HEK293 (cell line): Measurements from ENCODE around the gene ZNF664.

Experiments used
- GLIS2 ChIP-seq: fragments of 450-650 bp; formaldehyde crosslinking; IDR thresholded peaks from 2 replicates; pipeline ENCODE4 v1.5.1; 2016; ENCODE audit warnings: missing biosample characterization, missing genetic modification characterization
- IKZF3 ChIP-seq: fragments of 450-650 bp; IDR thresholded peaks from 2 replicates; pipeline ENCODE4 v1.5.0; 2018; ENCODE audit warnings: missing biosample characterization, mild to moderate bottlenecking, missing genetic modification characterization, moderate library complexity
- KLF1 ChIP-seq: fragments of 450-650 bp; formaldehyde crosslinking; IDR thresholded peaks from 2 replicates; pipeline ENCODE4 v1.5.1; 2016; ENCODE audit warnings: missing biosample characterization, missing genetic modification characterization
- PRDM6 ChIP-seq: fragments of 450-650 bp; formaldehyde crosslinking; IDR thresholded peaks from 2 replicates; pipeline ENCODE4 v1.5.1; 2017; ENCODE audit warnings: missing biosample characterization, missing genetic modification characterization
- YY1 ChIP-seq: fragments of 450-650 bp; formaldehyde crosslinking; IDR thresholded peaks from 2 replicates; pipeline ENCODE4 v1.5.1; 2018; ENCODE audit warnings: missing biosample characterization, missing genetic modification characterization
- ZEB2 ChIP-seq: fragments of 450-650 bp; formaldehyde crosslinking; IDR thresholded peaks from 2 replicates; pipeline ENCODE4 v1.5.1; 2016; ENCODE audit warnings: missing biosample characterization, missing genetic modification characterization
- ZFHX2 ChIP-seq: fragments of 450-650 bp; formaldehyde crosslinking; conservative IDR thresholded peaks from 2 replicates; pipeline ENCODE4 v1.5.1; 2016; ENCODE audit warnings: missing biosample characterization, missing genetic modification characterization
- ZNF169 ChIP-seq: fragments of 450-650 bp; formaldehyde crosslinking; IDR thresholded peaks from 2 replicates; pipeline ENCODE4 v1.5.1; 2016; ENCODE audit warnings: missing biosample characterization, missing genetic modification characterization
- ZNF202 ChIP-seq: fragments of 450-650 bp; formaldehyde crosslinking; IDR thresholded peaks from 2 replicates; pipeline ENCODE4 v1.5.1; 2016; ENCODE audit warnings: missing biosample characterization, missing genetic modification characterization, borderline replicate concordance
- ZNF214 ChIP-seq: fragments of 450-650 bp; formaldehyde crosslinking; IDR thresholded peaks from 2 replicates; pipeline ENCODE4 v1.5.1; 2017; ENCODE audit warnings: missing biosample characterization, mild to moderate bottlenecking, missing genetic modification characterization, borderline replicate concordance
- ZNF24 ChIP-seq: fragments of 450-650 bp; formaldehyde crosslinking; IDR thresholded peaks from 2 replicates; pipeline ENCODE4 v1.5.1; 2016; ENCODE audit warnings: missing biosample characterization, missing genetic modification characterization
- ZNF280C ChIP-seq: fragments of 450-650 bp; formaldehyde crosslinking; IDR thresholded peaks from 2 replicates; pipeline ENCODE4 v1.5.1; 2016; ENCODE audit warnings: missing biosample characterization, missing genetic modification characterization
- ZNF280D ChIP-seq: fragments of 450-650 bp; formaldehyde crosslinking; IDR thresholded peaks from 2 replicates; pipeline ENCODE4 v1.5.1; 2016; ENCODE audit warnings: missing biosample characterization, missing genetic modification characterization
- ZNF37A ChIP-seq: fragments of 450-650 bp; IDR thresholded peaks from 2 replicates; pipeline ENCODE4 v1.5.1; 2018; ENCODE audit warnings: missing biosample characterization, missing genetic modification characterization
- ZNF404 ChIP-seq: fragments of 450-650 bp; formaldehyde crosslinking; IDR thresholded peaks from 2 replicates; pipeline ENCODE4 v1.5.1; 2017; ENCODE audit warnings: missing biosample characterization, missing genetic modification characterization
- ZNF513 ChIP-seq: fragments of 450-650 bp; IDR thresholded peaks from 2 replicates; pipeline ENCODE4 v1.5.1; 2018; ENCODE audit warnings: missing biosample characterization, missing genetic modification characterization
- ZNF518A ChIP-seq: fragments of 450-650 bp; formaldehyde crosslinking; conservative IDR thresholded peaks from 2 replicates; pipeline ENCODE4 v1.5.1; 2016; ENCODE audit warnings: low read depth, missing biosample characterization, missing genetic modification characterization
- ZNF548 ChIP-seq: fragments of 450-650 bp; formaldehyde crosslinking; IDR thresholded peaks from 2 replicates; pipeline ENCODE4 v1.5.1; 2016; ENCODE audit warnings: missing biosample characterization, missing genetic modification characterization
- ZNF558 ChIP-seq: fragments of 450-650 bp; formaldehyde crosslinking; IDR thresholded peaks from 2 replicates; pipeline ENCODE4 v1.5.1; 2016; ENCODE audit warnings: missing biosample characterization, missing genetic modification characterization
- ZNF600 ChIP-seq: fragments of 450-650 bp; formaldehyde crosslinking; IDR thresholded peaks from 2 replicates; pipeline ENCODE4 v1.5.1; 2016; ENCODE audit warnings: missing biosample characterization, missing genetic modification characterization
- ZNF654 ChIP-seq: fragments of 450-650 bp; formaldehyde crosslinking; IDR thresholded peaks from 2 replicates; pipeline ENCODE4 v1.5.1; 2016; ENCODE audit warnings: low read depth, missing biosample characterization, missing genetic modification characterization
- ZNF660 ChIP-seq: fragments of 450-650 bp; IDR thresholded peaks from 2 replicates; pipeline ENCODE4 v1.5.1; 2018; ENCODE audit warnings: missing biosample characterization, mild to moderate bottlenecking, missing genetic modification characterization
- ZNF701 ChIP-seq: fragments of 450-650 bp; formaldehyde crosslinking; IDR thresholded peaks from 2 replicates; pipeline ENCODE4 v1.5.1; 2016; ENCODE audit warnings: missing biosample characterization, missing genetic modification characterization
- ZNF704 ChIP-seq: fragments of 450-650 bp; formaldehyde crosslinking; IDR thresholded peaks from 2 replicates; pipeline ENCODE4 v1.5.1; 2016; ENCODE audit warnings: missing biosample characterization, missing genetic modification characterization
- ZNF707 ChIP-seq: fragments of 450-650 bp; formaldehyde crosslinking; IDR thresholded peaks from 2 replicates; pipeline ENCODE4 v1.5.1; 2016; ENCODE audit warnings: missing biosample characterization, missing genetic modification characterization
- ZNF776 ChIP-seq: fragments of 450-650 bp; formaldehyde crosslinking; IDR thresholded peaks from 2 replicates; pipeline ENCODE4 v1.5.0; 2017; ENCODE audit warnings: missing biosample characterization, missing genetic modification characterization, borderline replicate concordance
- ZSCAN16 ChIP-seq: fragments of 450-650 bp; formaldehyde crosslinking; IDR thresholded peaks from 2 replicates; pipeline ENCODE4 v1.5.1; 2016; ENCODE audit warnings: missing biosample characterization, missing genetic modification characterization

Gene ZNF664

GRCh38 chr12:124036657-124037109 lies 63.7 kb downstream of the ZNF664 start (continued):
- TF ChIP-seq ZNF660 (tag by site-specific recombination) (peak; percentile 39; the same call in 1 of the 2 replicates), ZNF701 (no peak), ZNF280C (no peak), ZNF600 (tag by site-specific recombination) (no peak), ZNF654 (tag by site-specific recombination) (peak; percentile 94), PRDM6 (tag by site-specific recombination) (no peak), ZNF169 (tag by site-specific recombination) (no peak), ZNF704 (no peak), ZNF548 (tag by site-specific recombination) (no peak), ZSCAN16 (tag by site-specific recombination) (no peak), ZNF214 (no peak), ZNF513 (tag by site-specific recombination) (0 out of 2 replicates have a peak, but pooled peaks have one; percentile 10), ZFHX2 (tag by site-specific recombination) (no peak), ZNF707 (tag by site-specific recombination) (no peak), ZNF518A (tag by site-specific recombination) (no peak), ZEB2 (tag by site-specific recombination) (no peak), ZNF37A (no peak), KLF1 (no peak), ZNF24 (tag by site-specific recombination) (no peak), ZNF202 (tag by site-specific recombination) (no peak), GLIS2 (no peak), ZNF404 (tag by site-specific recombination) (no peak), ZNF776 (tag by site-specific recombination) (no peak), YY1 (tag by site-specific recombination) (peak; percentile 19; the same call in 1 of the 2 replicates), IKZF3 (no peak), ZNF558 (tag by site-specific recombination) (no peak), ZNF280D (no peak)
